Cardiac fibroblast (primary cell): ENCODE results near the gene ENG.

ENCODE experiments used
- DNase-seq, 2 donors: peaks; one replicate each; pipeline versions ENCODE4 v3.0.0 to v3.0.0-alpha.2; 2010; ENCODE audit warnings: low read depth in 2 of 2
- H3K4me3 ChIP-seq, 2 donors: replicated peaks in 1 of 2; 1 replicate in 1 of 2; 2 replicates in 1 of 2; pipeline ENCODE4 v1.5.1; 2011; ENCODE audit warnings: low read depth in 2 of 2, low read length in 2 of 2, mild to moderate bottlenecking in 2 of 2, moderate library complexity in 1 of 2
- CTCF ChIP-seq: IDR thresholded peaks from one replicate; pipeline ENCODE4 v1.5.1; 2011; ENCODE audit warnings: low read depth, mild to moderate bottlenecking, low read length, inconsistent platforms

Gene ENG

GRCh38 chr9:127768698-127769097, 85.8 kb downstream of the ENG start:
- DNase-seq, result no peak
- no peak for TF ChIP-seq CTCF
- H3K4me3 ChIP-seq, result no peak overlapping the region

- DNase-seq, result peak in 1 of 2 donors; percentile 42
- no peak for TF ChIP-seq CTCF
- H3K4me3 ChIP-seq, result no peak overlapping the region
These were observed 86.5 kb downstream of the ENG start for GRCh38 chr9:127767909-127768331.

GRCh38 chr9:127767410-127767809, 87.0 kb downstream of the ENG start:
- no peak for TF ChIP-seq CTCF
- no peak for DNase-seq
- H3K4me3 ChIP-seq, result no peak overlapping the region

- H3K4me3 ChIP-seq, result no peak overlapping the region
- no peak for DNase-seq
- no peak for TF ChIP-seq CTCF
These were observed 89.0 kb downstream of the ENG start for GRCh38 chr9:127765418-127765817.
